Upper lobe of left lung (tissue), 6 donors: Measurements from ENCODE around the gene MSRB1. TPM values are rescaled to one million over a fixed set of nuclear protein-coding genes. Genes with fewer than 3 reads are reported as not detected.
"Not testable (repeated sequence)": the region's sequence is repeated elsewhere in the genome, so short reads cannot be mapped to it uniquely, and the experiment has no call there.

Experiments used
- ATAC-seq, 2 donors: fragments of 200-7000 bp; cut with Tn5 transposase; one replicate each; pipeline ENCODE4 v1.9.1; 2022; ENCODE audit warnings: mild to moderate bottlenecking in 2 of 2, moderate library complexity in 2 of 2; ENCODE audit not compliant: low FRiP score in 2 of 2
- DNase-seq, 2 donors: peaks; one replicate each; pipeline ENCODE4 v3.0.0-alpha.2; 2019 to 2020
- H3K27ac ChIP-seq, 4 donors: fragments of 200-600 bp; sonication (generic); one replicate each; pipeline ENCODE4 v1.5.1; 2016 to 2019
- H3K27me3 ChIP-seq, 4 donors: fragments of 200-600 bp; sonication (generic); one replicate each; pipeline ENCODE4 v1.5.1; 2017 to 2019
- H3K36me3 ChIP-seq, 4 donors: fragments of 200-600 bp; sonication (generic); one replicate each; pipeline ENCODE4 v1.5.1; 2016 to 2019
- H3K4me1 ChIP-seq, 4 donors: fragments of 200-600 bp; sonication (generic); one replicate each; pipeline ENCODE4 v1.5.1; 2018 to 2019
- H3K4me3 ChIP-seq, 4 donors: fragments of 200-600 bp; sonication (generic); one replicate each; pipeline ENCODE4 v1.5.1; 2017 to 2019; ENCODE audit warnings: mild to moderate bottlenecking in 2 of 4, moderate library complexity in 1 of 4
- H3K9me3 ChIP-seq, 4 donors: fragments of 200-600 bp; sonication (generic); one replicate each; pipeline ENCODE4 v1.5.1; 2018 to 2019
- EP300 ChIP-seq, 4 donors: sonication (generic); formaldehyde crosslinking; IDR thresholded peaks; one replicate each; pipeline ENCODE4 v1.5.1; 2017; ENCODE audit warnings: antibody characterized with exemption in 4 of 4, control low read depth in 2 of 4
- POLR2A ChIP-seq, 4 donors: fragments of 450-650 bp; IDR thresholded peaks; one replicate each; pipeline ENCODE4 v1.5.1; 2016 to 2017; ENCODE audit warnings: antibody characterized with exemption in 4 of 4, mild to moderate bottlenecking in 2 of 4
- POLR2AphosphoS5 ChIP-seq, 2 donors: sonication (generic); formaldehyde crosslinking; IDR thresholded peaks; one replicate each; pipeline ENCODE4 v1.5.1; 2017; ENCODE audit warnings: antibody characterized with exemption in 2 of 2
- WGBS, 2 donors: methylation state at CpG; one replicate each; pipeline ENCODE4 v1.1.5; 2017 to 2018; 5-methylcytosine and 5-hydroxymethylcytosine counted together
- total RNA-seq, 6 donors: library from RNA; depleted of rRNA in 4 of 6; stranded (reverse); fragments of >200 nt in 4 of 6; gene quantifications; one replicate each; pipeline versions ENCODE4 v1.1.0 to v1.2.1, GENCODE V29; 2016 to 2021
- TF ChIP-seq, protein P1 (sequence below), 6 experiments: fragments of 450-650 bp in 4 of 6; fragments of 200-600 bp in 2 of 6; sonication (generic) in 2 of 6; IDR thresholded peaks; one replicate each; pipeline ENCODE4 v1.5.1; 2016 to 2019; ENCODE audit warnings: antibody characterized with exemption in 6 of 6
- donor health status: DM: no; HTN: no; CAD: no; lungs with moderate emphysema.
- donor health status: DM: no; HTN: yes; CAD: no; lungs with severe emphysema.

The MSRB1 gene
- total RNA-seq, 6 donors from 2014 or later: 18.2 to 45.3 (median 31.9) TPM

DNA sequence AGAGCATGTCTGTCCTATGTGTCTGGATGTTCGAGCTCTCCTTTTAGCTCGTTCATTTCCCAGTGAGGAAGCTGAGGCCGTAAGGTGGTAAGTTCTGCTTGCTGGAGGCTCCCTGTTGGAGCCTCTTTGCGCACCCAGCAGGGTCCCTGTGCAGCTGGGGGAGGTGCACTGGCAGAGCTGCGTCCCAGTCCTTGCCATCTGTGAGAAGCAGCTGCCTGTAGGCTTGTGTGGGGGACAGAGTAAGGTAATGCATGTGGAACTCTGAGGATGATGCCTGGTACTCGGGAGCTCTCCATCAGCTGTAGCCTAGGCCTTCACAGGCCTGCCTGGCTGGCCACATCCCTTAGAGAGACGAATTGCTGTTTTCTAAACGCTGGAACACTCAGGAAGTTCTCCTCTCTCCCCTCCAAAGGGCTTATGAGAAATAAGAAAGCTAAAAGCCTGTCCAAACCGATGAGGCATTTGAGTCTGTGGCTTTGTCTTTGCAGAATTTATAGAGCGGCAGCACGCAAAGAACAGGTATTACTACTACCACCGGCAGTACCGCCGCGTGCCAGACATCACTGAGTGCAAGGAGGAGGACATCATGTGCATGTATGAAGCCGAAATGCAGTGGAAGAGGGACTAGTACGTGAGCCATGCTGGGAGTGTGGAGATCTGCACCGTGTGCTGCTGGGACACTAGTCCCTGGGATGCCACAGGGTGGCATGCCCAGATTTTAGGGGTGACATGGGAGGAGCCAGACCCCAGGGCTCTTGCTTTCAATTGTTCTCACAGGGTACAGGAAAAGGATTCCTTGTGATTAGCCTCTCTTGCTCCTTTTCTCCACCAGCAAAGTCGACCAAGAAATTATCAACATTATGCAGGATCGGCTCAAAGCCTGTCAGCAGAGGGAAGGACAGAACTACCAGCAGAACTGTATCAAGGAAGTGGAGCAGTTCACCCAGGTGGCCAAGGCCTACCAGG is 17.9 kb upstream of the MSRB1 start:
- no peak for ATAC-seq
- H3K4me3 ChIP-seq: peak overlapping the region in 1 of 4 donors; percentile 94
- no peak for DNase-seq
- H3K9me3 ChIP-seq: no peaks in the 10 kb centered on the region
- H3K36me3 ChIP-seq: peaks cover 14 to 34% (median 23%) of the 10 kb centered on the region in 4 donors
- peaks cover 27 to 51% (median 32%) of the 10 kb centered on the region in 4 donors for H3K4me1 ChIP-seq
- H3K27ac ChIP-seq: peak overlapping the region in 1 of 4 donors; percentile 94
- TF ChIP-seq POLR2AphosphoS5 (IDR thresholded peaks at IDR 0.05) (no peak), EP300 (IDR thresholded peaks at IDR 0.05) (no peak), POLR2A (IDR thresholded peaks at IDR 0.05) (no peak)
- TF ChIP-seq, protein P1, sequence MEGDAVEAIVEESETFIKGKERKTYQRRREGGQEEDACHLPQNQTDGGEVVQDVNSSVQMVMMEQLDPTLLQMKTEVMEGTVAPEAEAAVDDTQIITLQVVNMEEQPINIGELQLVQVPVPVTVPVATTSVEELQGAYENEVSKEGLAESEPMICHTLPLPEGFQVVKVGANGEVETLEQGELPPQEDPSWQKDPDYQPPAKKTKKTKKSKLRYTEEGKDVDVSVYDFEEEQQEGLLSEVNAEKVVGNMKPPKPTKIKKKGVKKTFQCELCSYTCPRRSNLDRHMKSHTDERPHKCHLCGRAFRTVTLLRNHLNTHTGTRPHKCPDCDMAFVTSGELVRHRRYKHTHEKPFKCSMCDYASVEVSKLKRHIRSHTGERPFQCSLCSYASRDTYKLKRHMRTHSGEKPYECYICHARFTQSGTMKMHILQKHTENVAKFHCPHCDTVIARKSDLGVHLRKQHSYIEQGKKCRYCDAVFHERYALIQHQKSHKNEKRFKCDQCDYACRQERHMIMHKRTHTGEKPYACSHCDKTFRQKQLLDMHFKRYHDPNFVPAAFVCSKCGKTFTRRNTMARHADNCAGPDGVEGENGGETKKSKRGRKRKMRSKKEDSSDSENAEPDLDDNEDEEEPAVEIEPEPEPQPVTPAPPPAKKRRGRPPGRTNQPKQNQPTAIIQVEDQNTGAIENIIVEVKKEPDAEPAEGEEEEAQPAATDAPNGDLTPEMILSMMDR (IDR thresholded peaks at IDR 0.05): no peak
- H3K27me3 ChIP-seq: no peaks in the 10 kb centered on the region
- WGBS, 2 donors: 63 to 64% methylated on average over 14 to 20 of the region's 20 CpGs

DNA sequence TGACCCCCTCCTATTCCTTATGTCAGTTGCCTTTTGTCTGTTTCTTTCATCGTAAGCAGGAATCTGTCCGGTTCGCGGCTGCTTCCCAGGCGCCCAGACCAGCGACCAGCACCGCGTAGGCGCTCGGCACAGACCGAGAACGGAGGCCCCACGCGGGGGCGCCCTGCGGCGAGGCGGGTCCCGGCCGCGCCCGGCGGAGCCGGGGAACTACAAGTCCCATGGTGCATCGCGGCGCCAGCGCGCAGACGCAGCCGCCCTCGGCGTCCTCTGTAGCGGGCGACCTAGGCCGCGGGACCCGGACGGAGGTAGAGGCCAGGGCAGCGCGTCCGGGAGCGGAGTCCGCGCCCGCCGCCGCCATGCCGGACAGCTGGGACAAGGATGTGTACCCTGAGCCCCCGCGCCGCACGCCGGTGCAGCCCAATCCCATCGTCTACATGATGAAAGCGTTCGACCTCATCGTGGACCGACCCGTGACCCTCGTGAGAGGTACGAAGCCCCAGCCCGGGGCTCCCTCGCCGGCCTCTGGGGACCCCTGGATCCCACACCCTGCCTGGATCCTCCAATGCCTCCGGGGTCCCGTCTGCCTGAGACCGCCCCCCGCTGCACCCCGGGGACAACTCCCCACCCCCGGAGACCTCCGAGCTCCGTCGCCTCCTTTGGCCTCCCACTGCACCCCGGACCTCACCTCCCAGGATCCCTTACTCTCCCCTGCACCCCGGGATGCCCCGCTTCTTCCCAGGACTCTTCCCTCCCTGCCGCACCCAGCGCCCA is 16.5 kb upstream of the MSRB1 start, which contains the start of gene NDUFB10:
TSS of gene NDUFB10 (plus strand) at position 270 of the 771 bp plus-strand sequence. CDS start at position 357, 87 bp downstream.
- peak in 3 of 4 donors; percentile 1 to 97 (median 97) for TF ChIP-seq POLR2A (IDR thresholded peaks at IDR 0.05)
- TF ChIP-seq, protein P1 (IDR thresholded peaks at IDR 0.05): peak; percentile 60 to 92 (median 76)
- peak; percentile 87 to 97 for TF ChIP-seq POLR2AphosphoS5 (IDR thresholded peaks at IDR 0.05)
- no peak for TF ChIP-seq EP300 (IDR thresholded peaks at IDR 0.05)
- Histone ChIP-seq H3K4me3 (peak within 1 kb of the TSS; percentile 72 to 96 (median 94)), H3K36me3 (peaks cover 14 to 34% (median 23%) of the 10 kb centered on the region in 4 donors), H3K9me3 (no peaks in the 10 kb centered on the region), H3K4me1 (peaks cover 21 to 43% (median 26%) of the 10 kb centered on the region in 4 donors), H3K27me3 (no peaks in the 10 kb centered on the region), H3K27ac (peak within 1 kb of the TSS; percentile 79 to 94 (median 90))
- DNase-seq (peak; percentile 95 to 99), ATAC-seq (peak; percentile 95 to 98)
- 0 to 1% methylated on average over 23 to 71 of the region's 79 CpGs for WGBS, 2 donors

DNA sequence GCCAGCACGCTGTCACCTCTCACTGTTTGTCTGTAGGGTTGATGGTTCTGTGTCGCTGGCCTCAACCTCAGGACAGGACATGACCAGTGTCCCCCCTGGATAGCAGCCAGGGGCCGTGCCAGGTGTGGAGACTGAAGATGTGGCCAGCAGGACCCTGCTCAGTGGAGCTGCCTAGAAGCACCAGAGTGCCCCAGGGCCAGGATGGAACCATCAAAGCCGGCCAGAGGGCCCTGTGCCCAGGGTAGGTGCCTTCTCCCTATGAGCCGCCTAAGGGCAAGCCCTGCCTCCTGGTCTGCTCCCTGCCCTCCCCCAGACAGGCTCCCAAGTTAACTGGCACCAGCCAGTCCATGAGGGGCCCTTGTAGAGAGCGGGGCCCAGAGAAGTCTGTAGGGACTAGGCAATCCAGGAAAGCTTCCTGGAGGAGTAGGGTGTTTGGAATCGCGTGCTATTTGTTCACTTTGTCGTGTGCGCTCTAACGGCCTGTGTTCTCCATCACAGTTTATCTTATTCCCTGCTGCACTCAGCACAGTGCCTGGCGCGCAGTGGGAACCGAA is 15.8 kb upstream of the MSRB1 start:
- peak; percentile 0 to 35 for ATAC-seq
- no peak for TF ChIP-seq POLR2AphosphoS5 (IDR thresholded peaks at IDR 0.05)
- TF ChIP-seq POLR2A (IDR thresholded peaks at IDR 0.05): no peak
- TF ChIP-seq, protein P1 (IDR thresholded peaks at IDR 0.05): no peak
- TF ChIP-seq EP300 (IDR thresholded peaks at IDR 0.05): no peak
- peaks cover 21 to 38% (median 24%) of the 10 kb centered on the region in 4 donors for H3K4me1 ChIP-seq
- 19 to 41% methylated on average over 8 to 13 of the region's 14 CpGs for WGBS, 2 donors
- DNase-seq: no peak
- peaks cover 14 to 32% (median 23%) of the 10 kb centered on the region in 4 donors for H3K36me3 ChIP-seq
- H3K27me3 ChIP-seq: no peaks in the 10 kb centered on the region
- H3K27ac ChIP-seq: peak overlapping the region; percentile 79 to 94 (median 90)
- no peaks in the 10 kb centered on the region for H3K9me3 ChIP-seq
- peak overlapping the region in 3 of 4 donors; percentile 72 to 95 (median 94) for H3K4me3 ChIP-seq

DNA sequence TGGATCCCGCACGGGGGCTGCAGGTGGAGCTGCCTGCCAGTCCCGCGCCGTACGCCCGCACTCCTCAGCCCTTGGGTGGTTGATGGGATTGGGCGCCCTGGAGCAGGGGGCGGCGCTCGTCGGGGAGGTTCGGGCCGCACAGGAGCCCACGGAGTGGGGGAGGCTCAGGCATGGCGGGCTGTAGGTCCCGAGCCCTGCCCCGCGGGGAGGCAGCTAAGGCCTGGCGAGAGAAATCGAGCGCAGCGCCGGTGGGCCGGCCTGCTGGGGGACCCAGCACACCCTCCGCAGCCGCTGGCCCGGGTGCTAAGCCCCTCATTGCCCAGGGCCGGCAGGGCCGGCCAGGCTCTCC is 15.1 kb upstream of the MSRB1 start:
- 76 to 87% methylated on average over 7 to 10 of the region's 30 CpGs for WGBS, 2 donors
- H3K4me3 ChIP-seq, H3K27ac ChIP-seq, ATAC-seq, H3K27me3 ChIP-seq, H3K9me3 ChIP-seq: not testable (repeated sequence)
- DNase-seq: peak in 1 of 2 donors; percentile 84
- Histone ChIP-seq H3K36me3 (peaks cover 14 to 25% (median 21%) of the 10 kb centered on the region in 4 donors), H3K4me1 (peaks cover 16 to 31% (median 20%) of the 10 kb centered on the region in 4 donors)

DNA sequence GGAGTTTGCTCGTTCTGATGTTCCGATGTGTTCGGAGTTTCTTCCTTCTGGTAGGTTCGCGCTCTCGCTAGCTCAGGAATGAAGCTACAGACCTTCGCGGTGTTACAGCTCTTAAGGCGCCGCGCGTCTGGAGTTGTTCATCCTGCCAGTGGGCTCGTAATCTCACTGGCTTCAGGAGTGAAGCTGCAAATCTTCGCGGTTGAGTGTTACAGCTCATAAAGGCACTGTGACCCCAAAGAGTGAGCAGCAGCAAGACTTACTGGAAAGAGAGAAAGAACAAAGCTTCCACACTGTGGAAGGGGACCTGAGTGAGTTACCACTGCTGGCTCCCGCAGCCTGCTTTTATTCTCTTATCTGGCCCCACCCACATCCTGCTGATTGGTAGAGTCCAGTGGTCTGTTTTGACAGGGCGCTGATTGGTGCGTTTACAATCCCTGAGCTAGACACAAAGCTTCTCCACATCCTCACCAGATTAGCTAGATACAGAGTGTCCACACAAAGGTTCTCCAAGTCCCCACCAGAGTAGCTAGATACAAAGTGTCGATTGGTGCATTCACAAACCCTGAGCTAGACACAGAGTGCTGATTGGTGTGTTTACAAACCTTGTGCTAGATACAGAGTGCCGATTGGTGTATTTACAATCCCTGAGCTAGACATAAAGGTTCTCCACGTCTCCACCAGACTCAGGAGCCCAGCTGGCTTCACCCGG is 14.6 kb upstream of the MSRB1 start:
- not testable (repeated sequence) for DNase-seq, H3K27me3 ChIP-seq, H3K4me3 ChIP-seq, ATAC-seq, H3K27ac ChIP-seq, H3K9me3 ChIP-seq
- Histone ChIP-seq H3K4me1 (peaks cover 13 to 27% (median 18%) of the 10 kb centered on the region in 4 donors), H3K36me3 (peaks cover 14 to 20% (median 15%) of the 10 kb centered on the region in 4 donors)
- WGBS, 2 donors: 88% methylated on average over 16 to 20 of the region's 22 CpGs
